GM19397 (cell line): ENCODE results near the gene MAMDC2.

Source experiments
- ATAC-seq: cut with Tn5 transposase; IDR thresholded peaks from one replicate; pipeline ENCODE4 v1.9.1; 2021; ENCODE audit warnings: mild to moderate bottlenecking, moderate library complexity; ENCODE audit not compliant: unreplicated experiment

MAMDC2 gene, protein sequence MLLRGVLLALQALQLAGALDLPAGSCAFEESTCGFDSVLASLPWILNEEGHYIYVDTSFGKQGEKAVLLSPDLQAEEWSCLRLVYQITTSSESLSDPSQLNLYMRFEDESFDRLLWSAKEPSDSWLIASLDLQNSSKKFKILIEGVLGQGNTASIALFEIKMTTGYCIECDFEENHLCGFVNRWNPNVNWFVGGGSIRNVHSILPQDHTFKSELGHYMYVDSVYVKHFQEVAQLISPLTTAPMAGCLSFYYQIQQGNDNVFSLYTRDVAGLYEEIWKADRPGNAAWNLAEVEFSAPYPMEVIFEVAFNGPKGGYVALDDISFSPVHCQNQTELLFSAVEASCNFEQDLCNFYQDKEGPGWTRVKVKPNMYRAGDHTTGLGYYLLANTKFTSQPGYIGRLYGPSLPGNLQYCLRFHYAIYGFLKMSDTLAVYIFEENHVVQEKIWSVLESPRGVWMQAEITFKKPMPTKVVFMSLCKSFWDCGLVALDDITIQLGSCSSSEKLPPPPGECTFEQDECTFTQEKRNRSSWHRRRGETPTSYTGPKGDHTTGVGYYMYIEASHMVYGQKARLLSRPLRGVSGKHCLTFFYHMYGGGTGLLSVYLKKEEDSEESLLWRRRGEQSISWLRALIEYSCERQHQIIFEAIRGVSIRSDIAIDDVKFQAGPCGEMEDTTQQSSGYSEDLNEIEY

DNA sequence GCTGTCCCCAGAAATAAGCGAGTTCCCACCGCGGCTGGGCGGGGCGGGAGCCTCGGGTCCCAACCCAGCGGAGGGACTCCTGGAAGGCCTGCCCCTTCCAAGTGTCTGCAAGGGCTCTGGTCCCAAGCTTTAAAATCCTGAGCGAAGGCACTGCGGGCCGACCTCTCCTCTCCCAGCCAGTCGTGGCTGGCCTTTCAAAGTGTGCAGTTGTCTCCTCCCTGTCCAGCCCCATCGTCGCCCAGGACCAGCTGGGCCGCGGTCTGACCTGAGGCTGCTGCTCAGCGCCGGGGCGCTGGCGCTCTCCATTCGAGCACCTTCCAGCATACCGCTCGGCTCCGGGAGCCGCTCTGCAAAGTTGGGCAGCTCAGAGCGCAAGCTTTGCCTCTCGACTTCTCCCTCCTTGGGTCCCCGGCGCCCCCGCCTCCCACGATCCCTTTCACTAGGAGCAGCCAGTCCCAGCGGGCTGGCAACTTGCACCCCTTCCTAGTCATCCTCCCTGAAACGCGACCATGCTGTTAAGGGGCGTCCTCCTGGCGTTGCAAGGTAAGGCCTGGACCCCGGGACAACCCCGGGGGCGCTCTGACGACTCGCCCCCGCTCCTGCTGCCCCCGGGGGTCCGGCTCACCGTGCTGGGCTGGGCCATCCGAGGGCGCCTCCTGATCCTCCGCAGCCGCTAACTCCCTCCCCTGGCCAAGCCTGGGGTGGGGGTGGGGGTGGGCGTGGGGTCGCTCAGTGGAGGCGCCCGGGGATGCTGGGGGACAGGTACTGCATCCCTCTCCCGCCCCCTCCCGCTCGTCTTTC is at the start of gene MAMDC2:
TSS of gene MAMDC2 (plus strand) at position 160 of the 801 bp plus-strand sequence. CDS start at position 510, 350 bp downstream.
- ATAC-seq, result no peak

DNA sequence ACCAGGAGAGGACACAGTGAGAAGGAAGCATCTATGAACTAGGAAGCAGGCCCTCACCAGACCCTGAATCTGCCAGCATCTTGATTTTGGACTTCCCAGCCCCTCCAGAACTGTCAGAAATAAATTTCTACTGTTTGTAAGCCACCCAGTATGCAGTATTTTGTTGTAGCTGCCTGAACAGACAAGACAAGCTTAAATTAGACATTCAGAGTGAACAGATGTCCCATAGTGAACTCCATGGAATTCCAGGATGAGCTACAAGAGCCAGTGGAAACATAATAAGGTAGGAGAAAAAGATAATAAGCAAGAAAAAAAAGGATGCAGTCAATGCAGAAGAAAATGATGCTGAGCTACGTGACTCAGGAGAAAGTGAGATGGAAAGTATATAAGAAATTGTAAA is 47.8 kb upstream of the MAMDC2 start:
- no peak for ATAC-seq

GRCh38 chr9:69996967-69997366 is 46.7 kb upstream of the MAMDC2 start:
- ATAC-seq, result no peak

- ATAC-seq, result no peak
Observed at GRCh38 chr9:69997524-69997923, 46.1 kb upstream of the MAMDC2 start.

GRCh38 chr9:69999315-69999714 is 44.3 kb upstream of the MAMDC2 start:
- no peak for ATAC-seq

GRCh38 chr9:70000469-70000868 is 43.2 kb upstream of the MAMDC2 start:
- ATAC-seq, result no peak

- no peak for ATAC-seq
Observed at GRCh38 chr9:70003901-70004714, 39.5 kb upstream of the MAMDC2 start.

DNA sequence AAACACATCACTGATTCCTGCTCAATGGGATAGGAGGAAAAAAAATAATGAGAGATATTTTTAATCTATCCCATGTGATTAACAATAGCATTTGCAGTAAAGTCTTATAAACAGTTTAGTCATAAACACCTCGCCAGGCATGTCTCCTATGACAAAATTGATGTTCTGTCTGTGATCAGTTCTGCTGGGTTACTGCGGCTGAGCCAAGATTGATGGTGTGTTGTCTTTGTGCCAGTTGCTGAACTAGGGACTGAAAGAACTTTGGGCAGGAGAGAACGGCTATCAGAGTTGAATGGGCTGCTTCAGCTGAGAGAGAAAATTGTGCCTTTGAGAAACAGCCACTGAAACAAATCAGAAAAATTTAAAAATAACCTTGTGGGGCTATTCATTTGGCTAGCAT is 37.3 kb upstream of the MAMDC2 start:
- no peak for ATAC-seq

GRCh38 chr9:70007831-70008230 is 35.8 kb upstream of the MAMDC2 start:
- ATAC-seq, result no peak

- no peak for ATAC-seq
Observed at GRCh38 chr9:70010015-70010414, 33.6 kb upstream of the MAMDC2 start.

GRCh38 chr9:70011366-70011765 is 32.3 kb upstream of the MAMDC2 start:
- ATAC-seq, result no peak

GRCh38 chr9:70012569-70012968 is 31.1 kb upstream of the MAMDC2 start:
- no peak for ATAC-seq

DNA sequence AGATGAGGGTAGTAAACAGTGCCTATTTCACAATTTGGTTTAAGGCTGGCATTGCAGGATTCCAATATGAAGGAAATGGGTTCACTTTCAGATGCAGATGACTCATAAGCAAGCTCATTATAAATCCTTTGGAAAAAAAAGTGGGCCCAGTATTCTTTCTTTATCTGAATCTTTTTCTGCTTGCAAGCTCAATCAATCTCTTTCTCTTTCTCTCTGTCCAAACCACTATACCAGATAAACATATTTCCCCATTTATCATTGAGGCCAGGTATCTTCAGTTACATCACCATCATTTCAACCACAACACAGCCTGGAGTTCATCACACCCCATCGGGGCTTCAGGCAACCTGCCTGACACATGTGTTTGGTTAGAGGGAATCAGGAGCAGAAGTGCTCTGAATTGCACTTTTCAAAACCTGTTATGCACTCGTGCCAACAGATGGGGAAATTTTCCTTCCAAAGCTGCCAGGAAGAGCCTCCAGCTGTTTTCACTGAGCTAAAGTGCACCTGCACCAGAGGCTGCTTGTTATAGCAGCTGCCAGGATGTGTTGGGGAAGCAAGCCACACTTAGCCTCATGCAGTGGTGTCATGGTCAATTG is 30.0 kb upstream of the MAMDC2 start:
- no peak for ATAC-seq

- no peak for ATAC-seq
Observed at GRCh38 chr9:70015099-70015498, 28.5 kb upstream of the MAMDC2 start.

- no peak for ATAC-seq
Observed at GRCh38 chr9:70020217-70020616, 23.4 kb upstream of the MAMDC2 start.

DNA sequence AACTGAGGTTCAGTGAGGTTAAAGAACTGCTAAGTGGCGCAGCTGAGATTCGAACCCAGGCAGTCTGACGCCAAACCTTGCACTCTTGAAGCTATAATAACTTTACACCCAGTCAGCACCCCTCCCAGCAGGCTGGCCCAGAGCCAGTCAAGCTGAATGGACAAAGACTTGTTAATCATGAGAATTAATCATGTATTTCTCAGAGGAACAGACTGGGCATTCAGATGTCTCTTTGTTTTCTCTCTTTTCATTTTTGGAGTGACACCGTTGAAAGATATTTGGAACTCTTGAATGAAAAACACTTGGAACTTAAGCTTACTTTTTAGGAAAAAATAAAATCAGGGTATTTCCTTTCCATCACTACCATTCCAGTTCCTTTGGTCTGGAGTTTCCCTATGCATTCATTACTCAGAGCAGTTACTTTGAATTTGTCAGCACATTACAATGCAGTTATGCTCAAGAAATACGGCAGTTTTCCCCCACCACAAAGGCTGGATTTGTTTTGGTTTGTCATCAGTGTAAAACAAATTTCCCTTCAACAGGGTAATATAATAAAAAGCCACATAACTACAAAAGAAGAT is 22.6 kb upstream of the MAMDC2 start:
- no peak for ATAC-seq

- no peak for ATAC-seq
Observed at GRCh38 chr9:70028287-70028686, 15.4 kb upstream of the MAMDC2 start.

DNA sequence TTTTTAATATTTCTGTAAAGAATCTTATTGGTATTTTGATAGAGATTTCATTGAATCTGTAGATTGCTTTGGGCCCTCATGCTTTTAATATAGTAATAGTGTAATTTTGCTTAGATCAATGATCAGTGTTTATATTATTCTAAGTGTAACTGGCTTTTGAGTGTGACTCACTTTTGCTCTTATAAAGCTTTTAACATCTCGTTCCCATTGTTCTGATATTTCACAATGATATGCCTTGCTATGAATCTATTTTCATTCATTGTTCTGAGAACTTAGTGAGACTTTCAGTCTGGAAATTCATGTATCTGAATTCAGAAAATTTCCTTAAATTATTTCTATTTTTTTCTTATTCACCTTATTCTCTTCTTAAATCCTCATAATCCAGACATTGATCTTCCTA is 13.5 kb upstream of the MAMDC2 start:
- ATAC-seq, result no peak

DNA sequence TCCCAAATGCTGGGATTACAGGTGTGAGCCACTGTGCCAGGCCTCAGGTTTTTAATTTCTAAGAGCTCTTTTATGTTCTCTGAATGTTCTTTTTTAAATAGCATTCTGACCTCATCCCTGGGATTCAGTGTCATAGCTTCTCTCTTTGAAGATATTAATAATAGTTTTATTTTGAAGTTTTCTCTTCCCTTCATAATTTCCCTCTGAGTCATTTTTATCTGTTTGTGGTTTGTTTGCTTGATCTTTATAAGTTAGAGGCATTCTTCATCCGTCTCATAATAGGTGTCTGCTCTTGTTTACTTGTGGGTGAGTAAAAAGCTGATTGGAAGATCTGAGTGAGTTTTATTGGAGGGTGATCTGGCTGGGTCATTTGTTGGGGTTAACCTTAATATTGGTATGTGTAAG is 12.5 kb upstream of the MAMDC2 start:
- no peak for ATAC-seq

DNA sequence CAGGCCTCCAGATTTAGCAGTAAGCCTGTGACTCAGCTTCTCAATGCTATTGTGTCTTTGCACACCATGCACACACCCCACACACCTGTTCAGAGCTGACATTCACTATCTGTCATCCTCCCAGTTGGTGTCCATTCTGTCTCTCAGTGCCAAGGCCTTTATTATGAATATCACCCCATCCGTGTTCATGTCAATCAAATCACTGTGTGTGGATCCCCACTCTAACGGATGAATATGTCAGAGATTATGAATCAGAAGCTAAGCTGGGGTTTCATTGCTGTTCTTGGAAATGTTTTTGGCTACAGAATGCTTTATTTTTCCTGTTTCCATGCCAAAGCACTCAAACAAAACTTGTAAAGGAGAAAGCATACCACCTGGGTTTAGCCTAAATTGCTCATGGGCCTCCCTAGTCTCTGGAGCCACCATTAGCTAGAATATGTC is 9.4 kb upstream of the MAMDC2 start:
- ATAC-seq, result no peak
